ENCODE data around the gene APOL1.
A peak's percentile ranks its signal among the peaks of the same experiment; 100 is the strongest.

Gene APOL1

GRCh38 chr22:36311386-36312085 is 58.6 kb downstream of the APOL1 start:
- Mint-ChIP-seq H3K36me3 (peaks cover 61% of the 10 kb centered on the region), H3K9me3 (no peaks in the 10 kb centered on the region), H3K4me1 (peaks cover 8% of the 10 kb centered on the region), H3K4me3 (no peak overlapping the region), H3K27ac (no peak overlapping the region), H3K27me3 (no peaks in the 10 kb centered on the region)
- ATAC-seq = no peak

- ATAC-seq = no peak
- Mint-ChIP-seq H3K36me3 (peaks cover 66% of the 10 kb centered on the region), H3K4me1 (no peaks in the 10 kb centered on the region), H3K27ac (peak overlapping the region; percentile 10), H3K9me3 (no peaks in the 10 kb centered on the region), H3K27me3 (no peaks in the 10 kb centered on the region), H3K4me3 (no peak overlapping the region)
Observed at GRCh38 chr22:36315325-36315724, 62.4 kb downstream of the APOL1 start.

- peaks cover 71% of the 10 kb centered on the region for H3K36me3 Mint-ChIP-seq
- no peak overlapping the region for H3K27ac Mint-ChIP-seq
- ATAC-seq = no peak
- H3K27me3 Mint-ChIP-seq = no peaks in the 10 kb centered on the region
- no peak overlapping the region for H3K4me3 Mint-ChIP-seq
- no peaks in the 10 kb centered on the region for H3K9me3 Mint-ChIP-seq
- no peaks in the 10 kb centered on the region for H3K4me1 Mint-ChIP-seq
Observed at GRCh38 chr22:36316419-36316818, 63.5 kb downstream of the APOL1 start.

Measured in stimulated activated memory B cell treated with anti-CD40 and anti-IgM and Interleukin-4, amounts not matched to agents 10 μg/mL and 1 μg/mL and 100 μg/mL, for 72 hours (primary cell).